CD4-positive, alpha-beta T cell treated with Interleukin-10 for 1 hour (primary cell): ENCODE measurements around the gene KLHL2.
"Not testable (repeated sequence)": the region's sequence is repeated elsewhere in the genome, so short reads cannot be mapped to it uniquely, and the experiment has no call there.

Experiments used
- DNase-seq: peaks from one replicate; pipeline ENCODE4 v3.0.0-alpha.2; 2020

KLHL2 gene

DNA sequence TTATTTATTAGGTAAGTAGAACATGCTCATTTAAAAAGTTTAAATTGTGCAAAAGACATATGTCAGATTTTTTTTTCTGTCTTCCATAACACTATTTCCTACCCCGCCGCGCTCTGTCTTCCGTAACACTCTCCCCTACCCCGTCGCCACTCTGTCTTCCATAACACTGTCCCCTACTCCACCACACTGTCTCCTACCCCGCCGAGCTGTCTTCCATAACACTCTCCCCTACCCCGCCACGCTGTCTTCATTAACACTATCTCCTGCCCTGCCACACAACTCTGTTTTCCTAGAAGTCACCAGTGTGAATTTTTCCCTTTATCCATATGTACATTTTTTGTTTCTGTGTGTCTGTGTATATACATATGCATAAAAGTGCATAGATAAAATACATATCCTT lies 124.5 kb downstream of the KLHL2 start:
- DNase-seq, result no peak

DNA sequence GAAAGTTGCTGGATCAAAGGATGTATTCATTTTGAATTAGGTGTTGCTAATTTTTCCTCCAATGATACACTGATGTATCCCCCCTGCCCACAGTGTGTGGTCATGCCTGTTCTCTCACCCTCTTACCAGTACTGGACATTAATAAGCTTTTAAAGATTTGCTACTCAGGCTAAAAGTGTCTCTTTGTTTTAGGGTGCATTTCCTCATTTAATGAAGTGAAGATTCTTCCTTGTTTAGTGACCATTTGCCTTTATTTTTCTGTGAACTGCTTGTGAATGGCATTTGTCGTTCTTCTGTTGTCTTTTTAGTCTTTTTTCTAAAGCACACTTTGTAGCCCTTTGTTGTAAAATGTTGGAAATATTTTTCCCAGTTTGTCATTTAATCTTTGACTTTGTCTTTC lies 125.1 kb downstream of the KLHL2 start:
- DNase-seq, result no peak

DNA sequence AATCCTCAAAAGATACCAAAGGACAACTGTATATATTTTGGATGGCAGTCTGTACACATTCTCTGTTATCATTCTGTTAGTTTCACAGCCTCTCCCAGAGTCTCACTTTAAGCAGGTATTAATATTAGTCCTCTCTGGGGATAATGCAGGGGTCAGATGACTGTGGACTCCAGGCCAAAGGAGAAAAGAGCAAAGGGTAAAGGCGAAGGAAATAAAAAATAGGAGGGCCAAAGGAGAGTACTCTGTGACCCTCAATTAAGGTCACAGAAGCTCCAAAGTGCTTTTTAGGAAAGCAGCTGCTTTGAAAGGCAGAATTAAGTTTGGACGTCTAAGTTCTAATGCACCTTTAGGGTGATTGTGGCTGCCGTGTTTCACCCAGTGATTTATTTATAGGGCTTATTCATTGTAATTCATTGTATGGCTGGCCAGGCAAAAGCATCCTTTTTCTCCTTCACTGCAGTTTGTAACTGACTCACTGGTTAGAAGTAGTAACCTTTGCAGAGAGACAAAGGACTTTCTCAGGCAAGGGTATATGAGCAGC lies 127.9 kb downstream of the KLHL2 start:
- DNase-seq, result no peak

GRCh38 chr4:165336743-165337142 lies 129.4 kb downstream of the KLHL2 start:
- DNase-seq, result no peak

- DNase-seq, result not testable (repeated sequence)
Observed at GRCh38 chr4:165342340-165342739, 135.0 kb downstream of the KLHL2 start.

DNA sequence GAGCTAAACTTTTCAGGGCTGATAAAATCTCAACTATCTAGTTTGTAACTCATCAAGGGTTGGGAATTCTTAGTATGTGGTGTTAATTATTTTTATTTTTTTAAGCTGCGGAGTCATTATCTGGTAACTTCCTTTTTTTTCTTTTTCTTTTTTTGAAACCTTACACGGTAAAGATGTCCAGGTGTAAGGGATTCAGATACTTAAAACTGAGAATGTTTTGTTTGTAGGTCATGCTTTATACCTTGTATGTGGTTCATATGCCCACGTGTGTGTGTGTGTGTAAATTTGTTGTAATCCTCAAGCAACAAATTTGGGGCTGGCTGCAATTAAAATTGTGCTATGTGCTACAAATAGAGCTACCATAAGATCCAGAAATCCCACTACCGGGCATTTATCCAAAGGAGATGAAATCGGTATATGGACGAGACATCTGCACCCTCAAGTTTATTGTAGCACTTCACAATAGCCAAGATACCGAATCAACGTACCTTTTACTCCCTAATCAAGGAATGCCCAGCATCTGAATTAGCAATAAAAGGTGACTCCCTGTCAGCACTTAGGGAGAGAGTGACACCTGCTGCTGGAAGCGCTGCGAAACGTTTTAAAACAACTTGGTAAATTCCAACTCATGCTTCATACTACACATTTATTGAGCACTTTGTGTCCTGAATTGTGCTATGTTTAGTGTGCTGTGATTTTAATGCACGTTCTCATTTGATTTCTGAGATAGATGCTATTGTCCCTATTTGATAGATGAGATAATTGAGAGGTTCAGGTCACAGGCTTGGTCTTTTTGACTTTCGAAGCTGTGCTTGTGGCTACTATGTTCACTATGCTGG lies 136.2 kb downstream of the KLHL2 start:
- DNase-seq, result peak; percentile 34

GRCh38 chr4:165345666-165346417 lies 138.5 kb downstream of the KLHL2 start:
- DNase-seq, result no peak

- no peak for DNase-seq
Observed at GRCh38 chr4:165347647-165348569, 140.5 kb downstream of the KLHL2 start.

DNA sequence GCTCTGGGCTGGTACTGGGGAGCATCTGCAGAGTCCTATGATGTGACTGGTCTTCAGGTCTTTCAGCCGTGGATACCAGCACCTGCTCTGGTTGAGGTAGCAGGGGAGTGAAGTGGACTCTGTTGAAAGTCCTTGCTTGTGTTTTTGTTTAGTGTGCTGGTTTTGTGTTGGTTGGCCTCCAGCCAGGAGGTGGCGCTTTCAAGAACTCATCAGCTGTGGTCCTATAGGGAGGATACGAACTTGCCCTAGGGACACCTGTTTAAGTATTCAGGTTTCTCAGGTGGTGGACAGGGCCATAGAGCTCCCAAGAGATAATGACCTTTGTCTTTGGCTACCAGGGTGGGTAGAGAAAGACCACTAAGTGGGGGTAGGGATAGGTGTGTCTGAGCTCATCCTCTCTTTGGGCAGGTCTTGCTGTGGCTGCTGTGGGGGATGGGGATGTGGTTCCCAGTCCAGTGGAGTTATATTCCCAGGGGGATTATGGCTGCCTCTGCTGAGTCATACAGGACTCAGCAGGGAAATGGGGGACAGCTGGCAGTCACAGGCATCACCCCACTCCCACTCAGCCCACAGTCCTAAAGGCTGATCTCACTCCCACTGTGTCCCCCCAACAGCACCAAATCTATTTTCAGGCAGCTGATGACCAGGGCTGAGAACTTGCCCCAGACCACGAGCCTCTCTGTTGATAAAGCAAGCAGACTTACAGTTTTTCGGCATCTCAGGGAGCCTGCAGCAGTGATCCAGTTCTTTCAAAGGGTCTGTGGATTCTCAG lies 144.2 kb downstream of the KLHL2 start:
- no peak for DNase-seq

GRCh38 chr4:165355900-165356300 lies 148.5 kb downstream of the KLHL2 start:
- no peak for DNase-seq

DNA sequence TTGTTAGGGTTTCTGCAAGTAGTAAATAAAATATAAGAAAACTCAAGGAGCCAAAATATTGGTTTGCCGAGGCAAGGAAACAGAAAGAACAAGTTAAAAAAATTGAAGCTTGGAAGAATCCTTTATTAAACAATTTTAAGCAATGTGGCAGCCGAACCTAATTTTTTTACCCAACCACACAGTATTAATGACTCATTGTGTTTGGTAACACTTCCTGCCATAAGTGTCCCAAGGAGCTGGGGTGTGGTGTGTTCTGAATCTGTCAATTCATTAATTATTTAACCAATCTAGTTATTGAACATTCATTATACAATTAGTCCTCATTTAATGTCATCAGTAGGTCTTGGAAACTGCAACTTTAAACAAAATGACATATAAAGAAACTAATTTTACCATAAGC lies 152.1 kb downstream of the KLHL2 start:
- DNase-seq, result no peak

DNA sequence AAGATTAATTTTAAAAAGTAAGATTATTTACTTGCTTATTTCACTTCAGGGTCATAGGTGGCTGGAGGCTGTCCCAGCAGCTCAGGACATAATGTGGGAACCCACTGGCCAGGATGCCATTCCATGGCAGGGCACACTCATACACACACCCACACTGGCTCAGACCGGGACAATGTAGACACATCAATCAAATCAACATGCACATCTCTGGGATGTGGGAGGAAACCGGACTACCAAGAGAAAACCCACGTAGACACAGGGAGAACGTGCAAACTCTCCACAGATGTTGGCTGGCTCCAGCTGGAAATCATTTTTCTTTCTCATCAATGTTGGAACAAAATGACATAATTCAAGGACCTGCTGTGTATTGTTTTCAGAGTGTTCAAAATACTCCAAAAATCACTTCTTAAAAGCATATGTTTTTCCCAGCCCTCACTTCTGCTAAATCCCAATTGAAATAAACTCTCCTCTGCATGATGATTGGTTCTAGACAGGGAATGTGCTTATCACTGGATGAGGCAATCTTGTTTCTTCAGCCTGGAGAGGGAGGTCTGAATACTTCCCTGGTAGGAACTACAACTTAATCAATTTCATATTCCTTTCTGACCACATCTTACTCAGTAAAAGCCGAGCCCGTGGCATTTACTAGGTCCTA lies 152.8 kb downstream of the KLHL2 start:
- DNase-seq, result no peak

DNA sequence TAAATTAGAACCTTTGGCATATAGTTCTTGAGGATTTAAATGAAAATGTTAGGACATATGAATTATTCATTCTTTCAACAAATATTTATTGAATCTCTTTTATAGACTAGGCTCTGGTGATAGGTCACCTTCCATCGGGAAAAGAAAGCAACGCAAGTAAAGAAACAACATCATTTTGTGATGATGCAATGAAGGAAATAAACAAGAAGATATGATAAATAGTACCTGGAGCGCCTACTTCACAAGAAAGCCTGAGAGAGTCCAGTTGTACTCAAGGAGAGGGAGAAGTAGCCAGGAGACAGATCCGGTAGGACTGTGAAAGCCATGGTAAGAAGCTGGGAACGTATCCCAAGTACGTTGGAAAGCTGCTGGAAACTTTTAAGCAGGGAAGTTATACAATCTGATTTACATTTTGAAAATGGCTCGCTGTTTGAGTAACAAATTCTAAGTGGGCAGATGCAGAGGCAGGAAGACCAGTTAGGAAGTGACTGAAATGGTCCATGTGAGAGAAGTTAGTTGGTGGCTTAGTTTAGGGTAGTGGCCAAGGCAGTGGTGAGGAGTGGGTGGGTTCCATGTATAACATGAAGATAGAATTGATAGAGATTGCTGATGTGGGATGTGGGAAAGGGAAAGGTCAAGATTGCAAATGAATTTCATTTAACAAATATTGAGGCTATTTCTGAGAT lies 153.8 kb downstream of the KLHL2 start:
- no peak for DNase-seq

DNA sequence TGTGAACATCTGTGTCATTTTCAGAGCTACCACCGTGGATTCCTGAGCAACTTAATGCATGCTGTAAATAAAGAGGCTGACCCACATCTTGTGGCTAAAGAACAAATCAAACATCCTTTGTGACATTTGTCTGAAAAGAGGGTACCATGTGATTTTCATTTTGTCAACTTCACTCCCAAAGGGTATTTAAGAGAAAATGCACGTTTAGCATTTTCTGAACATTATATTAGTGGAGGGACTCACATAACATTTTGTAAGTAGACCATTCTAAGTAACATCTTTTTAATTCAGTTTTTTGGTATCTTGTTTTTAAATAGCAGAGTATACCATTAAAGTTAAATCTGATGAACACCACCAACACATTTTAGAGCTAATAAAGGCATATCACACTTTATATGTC lies 154.4 kb downstream of the KLHL2 start:
- DNase-seq, result no peak

DNA sequence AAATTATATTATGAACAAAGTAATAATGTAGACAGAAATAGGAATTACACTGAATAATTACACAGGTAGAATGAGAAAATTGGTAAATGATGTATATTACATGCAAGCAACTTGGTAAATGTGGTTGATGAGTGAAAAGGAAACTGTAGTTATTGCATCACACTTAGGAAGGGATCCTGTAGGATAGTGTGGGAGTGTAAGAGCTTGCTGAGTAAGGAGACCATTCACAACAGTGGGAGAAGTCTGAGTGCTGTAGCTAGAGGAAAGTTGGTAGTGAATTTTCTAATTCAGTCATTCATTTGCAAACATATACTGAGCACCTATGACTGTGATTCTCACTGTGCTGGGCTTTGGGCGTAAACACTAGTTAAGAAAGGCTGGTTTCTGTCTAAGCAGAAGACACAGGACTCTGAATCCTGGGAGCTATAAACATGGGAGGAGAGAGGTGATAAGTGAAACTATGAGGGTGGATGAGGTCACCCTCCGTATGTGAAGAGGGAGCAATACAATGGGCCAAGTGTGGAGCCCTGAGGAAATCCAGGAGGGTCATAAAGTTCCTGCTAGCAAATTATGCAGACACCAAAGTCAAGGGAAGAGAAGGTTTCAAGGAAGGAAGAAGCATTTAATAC lies 157.2 kb downstream of the KLHL2 start:
- DNase-seq, result no peak

DNA sequence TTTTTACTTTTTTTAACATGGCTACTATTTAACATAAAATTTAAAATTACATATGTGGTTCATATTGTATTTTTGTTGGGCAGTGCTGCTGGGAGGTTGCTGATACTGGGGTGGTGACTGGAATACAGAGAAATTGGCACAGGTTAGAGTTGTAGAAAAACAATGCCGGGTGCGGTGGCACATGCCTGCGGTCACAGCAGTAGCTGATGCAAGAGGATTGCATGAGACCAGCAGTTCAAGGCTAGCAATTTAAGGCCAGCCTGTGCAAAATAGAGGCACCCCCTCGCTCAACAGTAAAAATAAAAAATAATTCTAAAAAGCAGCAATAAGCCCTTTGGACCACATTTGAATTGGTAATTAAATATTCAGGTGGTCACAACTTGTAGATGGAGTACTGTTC lies 159.7 kb downstream of the KLHL2 start:
- no peak for DNase-seq

- no peak for DNase-seq
Observed at GRCh38 chr4:165368114-165368513, 160.8 kb downstream of the KLHL2 start.

GRCh38 chr4:165368567-165368966 lies 161.2 kb downstream of the KLHL2 start:
- DNase-seq, result no peak

DNA sequence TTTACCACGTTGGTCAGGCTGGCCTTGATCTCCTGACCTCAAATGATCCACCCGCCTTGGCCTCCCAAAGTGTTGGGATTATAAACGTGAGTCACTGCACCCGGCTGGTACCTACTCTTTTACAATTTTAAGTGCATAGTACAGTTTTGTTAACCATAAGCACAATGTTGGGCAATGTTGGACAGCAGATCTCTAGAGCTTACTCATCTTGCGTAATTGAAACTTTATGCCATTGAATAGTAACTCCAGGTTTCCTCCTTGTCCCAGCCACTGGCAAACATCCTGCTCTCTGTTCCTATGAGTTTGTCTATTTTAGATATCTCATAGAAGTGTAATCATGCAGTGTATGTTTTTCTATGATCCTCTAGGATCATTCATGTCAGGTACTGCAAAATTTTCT lies 162.2 kb downstream of the KLHL2 start:
- DNase-seq, result no peak

GRCh38 chr4:165370530-165370929 lies 163.2 kb downstream of the KLHL2 start:
- DNase-seq, result no peak
